ENCODE measurements around the gene CP.

DNA sequence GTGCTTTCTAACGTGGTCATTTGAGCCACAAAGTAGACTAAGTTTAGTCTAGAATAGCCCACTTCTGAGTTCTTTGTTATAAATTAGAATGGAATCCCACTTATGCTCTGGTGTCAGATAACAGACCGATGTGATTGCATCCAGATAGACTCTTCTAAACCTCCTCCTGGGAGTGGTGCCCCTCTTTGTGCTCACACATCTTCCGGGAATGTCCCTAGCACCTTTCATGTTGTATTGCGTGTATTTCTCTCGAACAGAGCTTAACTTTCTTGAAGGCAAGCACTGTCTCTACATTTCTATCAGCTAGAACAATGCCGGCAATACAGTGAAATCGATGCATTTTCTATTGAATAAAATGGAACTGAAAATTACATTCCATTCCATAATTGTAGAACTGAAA, 23.0 kb downstream of the CP start:
- peak; percentile 39; the same call in 1 of the 2 replicates for TF ChIP-seq POLR2AphosphoS5 (IDR thresholded peaks at IDR 0.05; ENCODE audit: low read depth)
- TF ChIP-seq EZH2phosphoT487 (IDR thresholded peaks at IDR 0.05; ENCODE audit: unreplicated experiment) = no peak
- TF ChIP-seq, protein P1, sequence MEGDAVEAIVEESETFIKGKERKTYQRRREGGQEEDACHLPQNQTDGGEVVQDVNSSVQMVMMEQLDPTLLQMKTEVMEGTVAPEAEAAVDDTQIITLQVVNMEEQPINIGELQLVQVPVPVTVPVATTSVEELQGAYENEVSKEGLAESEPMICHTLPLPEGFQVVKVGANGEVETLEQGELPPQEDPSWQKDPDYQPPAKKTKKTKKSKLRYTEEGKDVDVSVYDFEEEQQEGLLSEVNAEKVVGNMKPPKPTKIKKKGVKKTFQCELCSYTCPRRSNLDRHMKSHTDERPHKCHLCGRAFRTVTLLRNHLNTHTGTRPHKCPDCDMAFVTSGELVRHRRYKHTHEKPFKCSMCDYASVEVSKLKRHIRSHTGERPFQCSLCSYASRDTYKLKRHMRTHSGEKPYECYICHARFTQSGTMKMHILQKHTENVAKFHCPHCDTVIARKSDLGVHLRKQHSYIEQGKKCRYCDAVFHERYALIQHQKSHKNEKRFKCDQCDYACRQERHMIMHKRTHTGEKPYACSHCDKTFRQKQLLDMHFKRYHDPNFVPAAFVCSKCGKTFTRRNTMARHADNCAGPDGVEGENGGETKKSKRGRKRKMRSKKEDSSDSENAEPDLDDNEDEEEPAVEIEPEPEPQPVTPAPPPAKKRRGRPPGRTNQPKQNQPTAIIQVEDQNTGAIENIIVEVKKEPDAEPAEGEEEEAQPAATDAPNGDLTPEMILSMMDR (conservative IDR thresholded peaks at IDR 0.05; ENCODE audit: low read depth in 2 of 2) = no peak
